HS-27A (cell line): ENCODE results near the gene OPHN1.

Source experiments
- DNase-seq: peaks from one replicate; pipeline ENCODE4 v3.0.0-alpha.2; 2012; ENCODE audit warnings: low read depth, missing footprints

OPHN1 gene

GRCh38 chrX:68061206-68061535, 372.1 kb downstream of the OPHN1 start:
- DNase-seq, result no peak

DNA sequence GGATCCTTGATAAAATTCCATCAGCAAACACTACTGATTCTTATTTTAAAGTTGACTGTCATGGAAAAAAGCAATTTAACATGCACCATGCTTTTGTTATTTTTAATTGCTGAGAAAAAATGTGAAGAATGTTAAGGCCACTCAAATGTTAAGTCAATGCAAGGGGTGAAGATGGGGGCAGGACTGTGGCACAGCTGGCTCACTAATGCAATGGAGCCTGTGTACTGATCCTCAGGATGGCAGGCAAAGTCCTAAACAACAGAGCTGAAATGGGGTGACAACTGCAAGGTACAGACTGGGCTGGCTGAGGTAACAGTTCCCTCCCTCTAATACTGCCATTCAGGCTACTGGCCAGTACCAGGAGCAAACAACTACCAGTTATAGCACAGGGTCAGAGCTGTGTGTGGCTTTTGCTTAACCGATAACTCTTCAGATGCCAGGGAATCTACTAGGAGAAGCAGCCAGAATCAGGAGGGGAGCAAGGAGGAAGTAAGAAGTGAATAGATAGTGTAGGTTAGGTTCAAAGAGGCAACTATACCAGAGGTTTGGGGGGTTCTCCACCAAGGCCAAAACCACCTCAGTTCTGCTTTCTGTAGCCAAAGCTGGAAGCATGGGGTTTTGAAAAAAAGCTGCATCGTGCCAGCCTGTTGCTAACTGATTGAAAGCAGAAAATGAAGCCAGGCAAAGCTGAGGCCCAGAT, 372.6 kb downstream of the OPHN1 start:
- DNase-seq, result no peak

GRCh38 chrX:68059469-68059868, 373.8 kb downstream of the OPHN1 start:
- no peak for DNase-seq

GRCh38 chrX:68049466-68049865, 383.8 kb downstream of the OPHN1 start:
- DNase-seq, result no peak

- DNase-seq, result no peak
Observed at GRCh38 chrX:68048774-68049173, 384.5 kb downstream of the OPHN1 start.

- no peak for DNase-seq
Observed at GRCh38 chrX:68045008-68045577, 388.2 kb downstream of the OPHN1 start.

- DNase-seq, result no peak
Observed at GRCh38 chrX:68043713-68044438, 389.4 kb downstream of the OPHN1 start.

DNA sequence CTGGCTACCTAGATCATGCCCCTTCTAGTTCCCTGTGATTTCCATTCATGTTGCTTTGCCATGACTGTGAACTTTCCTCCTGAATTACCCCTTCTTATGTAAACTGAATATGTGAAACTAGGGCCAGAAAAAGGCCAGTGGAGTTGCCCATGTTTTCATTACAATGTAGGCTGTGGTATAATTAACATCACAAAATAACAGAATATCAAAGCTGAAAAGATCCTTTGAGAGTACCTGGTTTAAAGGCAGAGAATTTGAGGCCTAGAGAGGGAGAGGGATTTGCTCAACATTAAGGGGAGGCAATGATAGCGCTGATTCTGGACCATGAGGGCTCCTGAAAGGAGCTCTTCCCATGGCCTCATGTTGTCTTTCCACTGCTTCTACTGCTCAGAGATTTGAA, 392.2 kb downstream of the OPHN1 start:
- DNase-seq, result no peak

GRCh38 chrX:68018248-68019203, 414.8 kb downstream of the OPHN1 start:
- peak; percentile 14 for DNase-seq

DNA sequence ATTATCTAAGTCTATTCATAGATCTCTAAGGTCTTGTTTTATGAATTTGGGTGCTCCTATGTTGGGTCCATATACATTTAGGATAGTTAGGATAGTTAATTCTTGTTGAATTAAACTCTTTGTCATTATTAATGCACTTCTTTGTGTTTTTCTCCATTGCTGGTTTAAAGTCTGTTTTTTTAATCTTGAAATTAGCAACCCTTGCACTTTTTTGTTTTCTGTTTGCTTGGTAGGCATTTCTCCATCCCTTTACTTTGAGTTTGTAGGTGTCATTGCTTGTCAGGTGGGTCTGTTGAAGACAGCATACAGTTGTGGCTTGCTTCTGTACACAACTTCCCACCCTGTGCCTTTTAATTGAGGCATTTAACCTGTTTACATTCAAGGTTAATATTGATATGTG, 434.8 kb downstream of the OPHN1 start:
- DNase-seq, result no peak
